Peyer's patch (tissue), 4 donors: ENCODE measurements around the gene CAPRIN1. TPM values are rescaled to one million over a fixed set of nuclear protein-coding genes. Genes with fewer than 3 reads are reported as not detected.
A peak's percentile ranks its signal among the peaks of the same experiment; 100 is the strongest.

Source experiments
- DNase-seq, 3 donors: peaks; one replicate each; pipeline ENCODE4 v3.0.0-alpha.2; 2017 to 2019
- H3K27ac ChIP-seq, 4 donors: fragments of 200-600 bp; sonication (generic); one replicate each; pipeline ENCODE4 v1.5.1; 2016 to 2019
- H3K27me3 ChIP-seq, 2 donors: fragments of 200-600 bp; sonication (generic); one replicate each; pipeline ENCODE4 v1.5.1; 2019
- H3K36me3 ChIP-seq, 3 donors: fragments of 200-600 bp; sonication (generic); one replicate each; pipeline ENCODE4 v1.5.1; 2016 to 2019
- H3K4me1 ChIP-seq, 4 donors: fragments of 200-600 bp; sonication (generic); one replicate each; pipeline ENCODE4 v1.5.1; 2016 to 2019
- H3K4me3 ChIP-seq, 4 donors: fragments of 200-600 bp; sonication (generic); 1 replicate in 3 of 4; 2 replicates in 1 of 4; pipeline ENCODE4 v1.5.1; 2016 to 2019; ENCODE audit warnings: mild to moderate bottlenecking in 1 of 4
- H3K9me3 ChIP-seq, 4 donors: fragments of 200-600 bp; sonication (generic); one replicate each; pipeline ENCODE4 v1.5.1; 2016 to 2019; ENCODE audit warnings: mild to moderate bottlenecking in 1 of 4
- CTCF ChIP-seq, 6 experiments: fragments of 450-650 bp in 4 of 6; fragments of 200-600 bp in 2 of 6; sonication (generic) in 1 of 6; IDR thresholded peaks; one replicate each; pipeline ENCODE4 v1.5.1; 2017 to 2019; ENCODE audit warnings: antibody characterized with exemption in 6 of 6, mild to moderate bottlenecking in 3 of 6, moderate library complexity in 1 of 6
- POLR2A ChIP-seq, 2 donors: fragments of 450-650 bp; IDR thresholded peaks; one replicate each; pipeline ENCODE4 v1.5.1; 2017; ENCODE audit warnings: antibody characterized with exemption in 2 of 2, mild to moderate bottlenecking in 2 of 2, moderate library complexity in 2 of 2
- total RNA-seq, 4 donors: library from RNA; depleted of rRNA; stranded (reverse); fragments of >200 nt; gene quantifications; one replicate each; pipeline ENCODE4 v1.1.0, GENCODE V29; 2016

CAPRIN1 gene
- 100 to 1,000 TPM; 107 to 158 (median 142) TPM for total RNA-seq

- Histone ChIP-seq H3K36me3 (peaks cover 0 to 7% (median 0%) of the 10 kb centered on the region in 3 donors), H3K4me3 (peak within 1 kb of the TSS; percentile 94 to 99 (median 97)), H3K4me1 (peaks cover 4 to 27% (median 10%) of the 10 kb centered on the region in 4 donors), H3K9me3 (no peaks in the 10 kb centered on the region), H3K27me3 (no peaks in the 10 kb centered on the region), H3K27ac (peak within 1 kb of the TSS; percentile 96 to 99 (median 98))
- TF ChIP-seq POLR2A (IDR thresholded peaks at IDR 0.05), result peak; percentile 70 to 76
- TF ChIP-seq CTCF (IDR thresholded peaks at IDR 0.05), result peak in 2 of 6 experiments; percentile 7 to 15
- peak; percentile 85 to 93 (median 91) for DNase-seq
Observed at GRCh38 chr11:34051349-34052035, at the start of gene CAPRIN1. CAPRIN1 (plus strand) TSS chr11:34051731; CDS start chr11:34052421, 690 bp downstream.

GRCh38 chr11:34002420-34002819, 49.1 kb upstream of the CAPRIN1 start:
- Histone ChIP-seq H3K9me3 (no peaks in the 10 kb centered on the region), H3K27me3 (no peaks in the 10 kb centered on the region), H3K36me3 (no peaks in the 10 kb centered on the region), H3K4me1 (peaks cover 0 to under 1% (median 0%) of the 10 kb centered on the region in 4 donors), H3K27ac (no peak overlapping the region), H3K4me3 (no peak overlapping the region)
- TF ChIP-seq CTCF (IDR thresholded peaks at IDR 0.05) (peak in 1 of 6 experiments; percentile 10), POLR2A (IDR thresholded peaks at IDR 0.05) (no peak)
- DNase-seq, result peak in 1 of 3 donors; percentile 56

GRCh38 chr11:34004236-34004635, 47.3 kb upstream of the CAPRIN1 start:
- no peak overlapping the region for H3K27ac ChIP-seq
- H3K4me3 ChIP-seq, result no peak overlapping the region
- H3K36me3 ChIP-seq, result no peaks in the 10 kb centered on the region
- TF ChIP-seq POLR2A (IDR thresholded peaks at IDR 0.05) (no peak), CTCF (IDR thresholded peaks at IDR 0.05) (no peak)
- no peaks in the 10 kb centered on the region for H3K27me3 ChIP-seq
- H3K4me1 ChIP-seq, result no peaks in the 10 kb centered on the region
- no peaks in the 10 kb centered on the region for H3K9me3 ChIP-seq
- DNase-seq, result no peak

GRCh38 chr11:34006876-34007275, 44.7 kb upstream of the CAPRIN1 start:
- H3K4me3 ChIP-seq, result no peak overlapping the region
- no peaks in the 10 kb centered on the region for H3K36me3 ChIP-seq
- H3K9me3 ChIP-seq, result no peaks in the 10 kb centered on the region
- no peaks in the 10 kb centered on the region for H3K4me1 ChIP-seq
- TF ChIP-seq POLR2A (IDR thresholded peaks at IDR 0.05) (no peak), CTCF (IDR thresholded peaks at IDR 0.05) (no peak)
- no peaks in the 10 kb centered on the region for H3K27me3 ChIP-seq
- no peak for DNase-seq
- H3K27ac ChIP-seq, result no peak overlapping the region

GRCh38 chr11:34012734-34013133, 38.8 kb upstream of the CAPRIN1 start:
- H3K9me3 ChIP-seq, result no peaks in the 10 kb centered on the region
- no peak for DNase-seq
- H3K4me1 ChIP-seq, result no peaks in the 10 kb centered on the region
- no peaks in the 10 kb centered on the region for H3K36me3 ChIP-seq
- no peaks in the 10 kb centered on the region for H3K27me3 ChIP-seq
- H3K27ac ChIP-seq, result no peak overlapping the region
- H3K4me3 ChIP-seq, result no peak overlapping the region
- TF ChIP-seq CTCF (IDR thresholded peaks at IDR 0.05) (no peak), POLR2A (IDR thresholded peaks at IDR 0.05) (no peak)
